ENCODE results near the gene SLC35F2. TPM values are rescaled to one million over a fixed set of nuclear protein-coding genes. Genes with fewer than 3 reads are reported as not detected.

SLC35F2 gene
- polyA plus RNA-seq, 2 of the 4 experiments (the other 2 are of a cell fraction): 27.0 to 32.8 TPM

DNA sequence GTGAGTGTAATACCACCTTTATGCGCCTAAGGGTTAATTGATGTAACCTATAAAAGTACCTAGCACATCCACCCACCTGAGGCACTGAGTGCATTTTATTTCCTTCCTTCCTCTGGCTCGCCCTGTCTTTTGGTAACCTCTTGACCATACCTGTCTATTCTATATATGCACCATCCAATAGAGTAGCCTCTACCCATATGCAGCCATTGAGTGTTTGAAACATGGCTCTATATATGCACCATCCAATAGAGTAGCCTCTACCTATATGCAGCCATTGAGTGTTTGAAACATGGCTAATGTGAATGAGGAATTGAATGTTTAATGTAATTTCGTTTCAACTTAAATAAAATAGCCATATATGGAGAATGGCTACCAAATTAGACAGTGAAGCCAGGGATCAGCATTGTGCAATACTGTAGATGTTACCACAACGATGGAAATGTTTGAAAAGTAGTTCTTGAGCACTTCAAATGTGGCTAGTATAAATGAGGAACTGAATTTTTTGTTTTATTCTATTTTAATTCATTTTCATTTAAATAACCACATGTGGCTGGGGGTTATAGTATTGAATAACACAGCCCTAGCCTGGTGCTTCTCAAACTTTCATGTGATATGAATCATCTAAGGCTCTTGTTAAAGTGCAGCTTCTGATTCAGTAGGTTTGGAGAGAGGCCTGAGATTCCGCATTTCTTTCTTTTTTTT, 33.8 kb downstream of the SLC35F2 start (continued):
- TF ChIP-seq, protein P1, sequence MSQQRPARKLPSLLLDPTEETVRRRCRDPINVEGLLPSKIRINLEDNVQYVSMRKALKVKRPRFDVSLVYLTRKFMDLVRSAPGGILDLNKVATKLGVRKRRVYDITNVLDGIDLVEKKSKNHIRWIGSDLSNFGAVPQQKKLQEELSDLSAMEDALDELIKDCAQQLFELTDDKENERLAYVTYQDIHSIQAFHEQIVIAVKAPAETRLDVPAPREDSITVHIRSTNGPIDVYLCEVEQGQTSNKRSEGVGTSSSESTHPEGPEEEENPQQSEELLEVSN (IDR thresholded peaks at IDR 0.05; ENCODE audit: borderline replicate concordance, low read depth): no peak
- no peak for TF ChIP-seq ZNF302 (CRISPR knock-in tag; IDR thresholded peaks at IDR 0.05)

DNA sequence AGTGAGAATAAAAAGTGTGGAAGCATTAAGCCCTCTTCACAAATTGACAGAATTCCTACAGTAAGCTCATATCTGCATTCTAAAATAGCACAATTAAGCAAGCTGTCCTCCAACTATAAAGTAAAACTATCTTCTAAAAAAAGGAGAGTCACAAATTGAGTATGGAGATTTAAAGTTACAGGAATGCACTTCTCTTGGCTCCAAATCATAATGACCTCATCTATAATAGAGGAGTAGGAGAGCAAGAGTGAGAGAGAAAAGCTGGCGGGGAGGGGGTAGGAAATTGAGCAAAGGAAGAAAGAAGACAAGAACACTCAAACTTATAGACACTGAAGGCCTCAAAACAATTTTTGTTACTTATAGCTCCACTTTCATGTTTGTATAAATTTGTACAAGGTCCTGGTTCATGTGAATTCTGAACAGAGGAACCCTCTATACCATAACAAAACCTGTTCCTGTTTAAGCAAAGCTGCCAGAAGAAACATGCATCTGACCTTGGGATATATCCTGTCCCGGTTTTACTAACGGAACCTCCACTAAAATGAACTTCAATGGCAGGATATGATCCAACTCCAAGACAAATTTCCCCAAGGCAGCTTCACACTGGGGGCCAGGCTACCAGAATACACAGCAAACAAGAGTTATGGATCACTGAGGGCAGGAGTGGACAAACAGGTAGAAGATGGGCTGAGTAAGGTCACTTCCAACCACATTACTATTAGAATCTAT, 37.2 kb downstream of the SLC35F2 start:
- H3K4me1 ChIP-seq: peaks cover 7% of the 10 kb centered on the region; the same call in 1 of the 3 replicates
- ATAC-seq (no peak), FAIRE-seq (no peak), DNase-seq (ENCODE audit: low read depth in 1 of 2, low spot score in 1 of 2) (no peak)
- CTCF ChIA-PET: interaction anchor here (0.8 kb wide), 1 partner anchor 22 kb away, joined by 3 read pairs; no protein-coding TSS in a partner anchor
- H3K9me3 ChIP-seq: no peaks in the 10 kb centered on the region
- H3K4me2 ChIP-seq: no peak overlapping the region
- POLR2A ChIA-PET: no interaction called here
- TF ChIP-seq RAD21 (conservative IDR thresholded peaks at IDR 0.05 in 1 of 2, IDR thresholded peaks at IDR 0.05 in 1 of 2) (no peak), SMC3 (IDR thresholded peaks at IDR 0.05) (no peak), CHD4 (IDR thresholded peaks at IDR 0.05; ENCODE audit: borderline replicate concordance) (no peak), MAFK (IDR thresholded peaks at IDR 0.05; ENCODE audit: partially characterized antibody) (no peak), RNF2 (IDR thresholded peaks at IDR 0.05; ENCODE audit: borderline replicate concordance, low read depth) (no peak), NPAS2 (CRISPR knock-in tag; IDR thresholded peaks at IDR 0.05; ENCODE audit: borderline replicate concordance) (no peak), RARB (CRISPR knock-in tag; IDR thresholded peaks at IDR 0.05) (no peak), NR3C1 (IDR thresholded peaks at IDR 0.05) (no peak), PHF8 (IDR thresholded peaks at IDR 0.05; ENCODE audit: borderline replicate concordance, low read depth) (no peak), MAZ (IDR thresholded peaks at IDR 0.05; ENCODE audit: borderline replicate concordance, low read depth, low read length) (no peak), ESRRA (IDR thresholded peaks at IDR 0.05; ENCODE audit: borderline replicate concordance, low read length) (no peak)
- TF ChIP-seq, protein P2, sequence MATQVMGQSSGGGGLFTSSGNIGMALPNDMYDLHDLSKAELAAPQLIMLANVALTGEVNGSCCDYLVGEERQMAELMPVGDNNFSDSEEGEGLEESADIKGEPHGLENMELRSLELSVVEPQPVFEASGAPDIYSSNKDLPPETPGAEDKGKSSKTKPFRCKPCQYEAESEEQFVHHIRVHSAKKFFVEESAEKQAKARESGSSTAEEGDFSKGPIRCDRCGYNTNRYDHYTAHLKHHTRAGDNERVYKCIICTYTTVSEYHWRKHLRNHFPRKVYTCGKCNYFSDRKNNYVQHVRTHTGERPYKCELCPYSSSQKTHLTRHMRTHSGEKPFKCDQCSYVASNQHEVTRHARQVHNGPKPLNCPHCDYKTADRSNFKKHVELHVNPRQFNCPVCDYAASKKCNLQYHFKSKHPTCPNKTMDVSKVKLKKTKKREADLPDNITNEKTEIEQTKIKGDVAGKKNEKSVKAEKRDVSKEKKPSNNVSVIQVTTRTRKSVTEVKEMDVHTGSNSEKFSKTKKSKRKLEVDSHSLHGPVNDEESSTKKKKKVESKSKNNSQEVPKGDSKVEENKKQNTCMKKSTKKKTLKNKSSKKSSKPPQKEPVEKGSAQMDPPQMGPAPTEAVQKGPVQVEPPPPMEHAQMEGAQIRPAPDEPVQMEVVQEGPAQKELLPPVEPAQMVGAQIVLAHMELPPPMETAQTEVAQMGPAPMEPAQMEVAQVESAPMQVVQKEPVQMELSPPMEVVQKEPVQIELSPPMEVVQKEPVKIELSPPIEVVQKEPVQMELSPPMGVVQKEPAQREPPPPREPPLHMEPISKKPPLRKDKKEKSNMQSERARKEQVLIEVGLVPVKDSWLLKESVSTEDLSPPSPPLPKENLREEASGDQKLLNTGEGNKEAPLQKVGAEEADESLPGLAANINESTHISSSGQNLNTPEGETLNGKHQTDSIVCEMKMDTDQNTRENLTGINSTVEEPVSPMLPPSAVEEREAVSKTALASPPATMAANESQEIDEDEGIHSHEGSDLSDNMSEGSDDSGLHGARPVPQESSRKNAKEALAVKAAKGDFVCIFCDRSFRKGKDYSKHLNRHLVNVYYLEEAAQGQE (IDR thresholded peaks at IDR 0.05): no peak
- TF ChIP-seq, protein P3, sequence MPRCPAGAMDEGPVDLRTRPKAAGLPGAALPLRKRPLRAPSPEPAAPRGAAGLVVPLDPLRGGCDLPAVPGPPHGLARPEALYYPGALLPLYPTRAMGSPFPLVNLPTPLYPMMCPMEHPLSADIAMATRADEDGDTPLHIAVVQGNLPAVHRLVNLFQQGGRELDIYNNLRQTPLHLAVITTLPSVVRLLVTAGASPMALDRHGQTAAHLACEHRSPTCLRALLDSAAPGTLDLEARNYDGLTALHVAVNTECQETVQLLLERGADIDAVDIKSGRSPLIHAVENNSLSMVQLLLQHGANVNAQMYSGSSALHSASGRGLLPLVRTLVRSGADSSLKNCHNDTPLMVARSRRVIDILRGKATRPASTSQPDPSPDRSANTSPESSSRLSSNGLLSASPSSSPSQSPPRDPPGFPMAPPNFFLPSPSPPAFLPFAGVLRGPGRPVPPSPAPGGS (IDR thresholded peaks at IDR 0.05): no peak
- TF ChIP-seq, protein P4, sequence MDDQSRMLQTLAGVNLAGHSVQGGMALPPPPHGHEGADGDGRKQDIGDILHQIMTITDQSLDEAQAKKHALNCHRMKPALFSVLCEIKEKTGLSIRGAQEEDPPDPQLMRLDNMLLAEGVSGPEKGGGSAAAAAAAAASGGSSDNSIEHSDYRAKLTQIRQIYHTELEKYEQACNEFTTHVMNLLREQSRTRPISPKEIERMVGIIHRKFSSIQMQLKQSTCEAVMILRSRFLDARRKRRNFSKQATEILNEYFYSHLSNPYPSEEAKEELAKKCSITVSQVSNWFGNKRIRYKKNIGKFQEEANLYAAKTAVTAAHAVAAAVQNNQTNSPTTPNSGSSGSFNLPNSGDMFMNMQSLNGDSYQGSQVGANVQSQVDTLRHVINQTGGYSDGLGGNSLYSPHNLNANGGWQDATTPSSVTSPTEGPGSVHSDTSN (IDR thresholded peaks at IDR 0.05): no peak
- WGBS (ENCODE audit: missing lambda C conversion rate): 75% methylated on average over 3 of the region's 3 CpGs
- H3K4me3 ChIP-seq: no peak overlapping the region
- no peak overlapping the region for H3K27ac ChIP-seq

Measured in A549 (cell line).